Fibroblast of peridontal ligament (primary cell): ENCODE measurements around the gene OR10H1.
"Not testable (repeated sequence)": the region's sequence is repeated elsewhere in the genome, so short reads cannot be mapped to it uniquely, and the experiment has no call there.

Experiments
- DNase-seq: peaks from one replicate; pipeline ENCODE4 v3.0.0-alpha.2; 2010; ENCODE audit errors: extremely low read depth

The OR10H1 gene

GRCh38 chr19:15828611-15829305 lies 13.3 kb upstream of the OR10H1 start:
- not testable (repeated sequence) for DNase-seq

- no peak for DNase-seq
These were observed 12.7 kb upstream of the OR10H1 start for GRCh38 chr19:15828121-15828610.

- DNase-seq: no peak
These were observed 10.3 kb upstream of the OR10H1 start for GRCh38 chr19:15825753-15826152.

GRCh38 chr19:15820646-15821045 lies 5.2 kb upstream of the OR10H1 start:
- no peak for DNase-seq

- no peak for DNase-seq
These were observed 1.5 kb downstream of the OR10H1 start for GRCh38 chr19:15813916-15814315.

GRCh38 chr19:15812060-15812722 lies 3.3 kb downstream of the OR10H1 start:
- DNase-seq: no peak

GRCh38 chr19:15811476-15811875 lies 4.0 kb downstream of the OR10H1 start:
- DNase-seq: no peak

GRCh38 chr19:15810335-15810734 lies 5.1 kb downstream of the OR10H1 start:
- DNase-seq: no peak

- not testable (repeated sequence) for DNase-seq
These were observed 21.2 kb downstream of the OR10H1 start for GRCh38 chr19:15794279-15794678.

GRCh38 chr19:15790096-15790495 lies 25.4 kb downstream of the OR10H1 start:
- DNase-seq: no peak

GRCh38 chr19:15788594-15789270 lies 26.7 kb downstream of the OR10H1 start:
- DNase-seq: no peak

- no peak for DNase-seq
These were observed 27.8 kb downstream of the OR10H1 start, which contains the start of gene OR10H5 for GRCh38 chr19:15787611-15788155. TSS of gene OR10H5 (plus strand) at chr19:15787661. CDS start at chr19:15794049, 6,388 bp downstream.

- DNase-seq: not testable (repeated sequence)
These were observed 32.6 kb downstream of the OR10H1 start for GRCh38 chr19:15782896-15783295.

- DNase-seq: no peak
These were observed 33.3 kb downstream of the OR10H1 start for GRCh38 chr19:15782211-15782610.

GRCh38 chr19:15781661-15782060 lies 33.8 kb downstream of the OR10H1 start:
- DNase-seq: no peak

GRCh38 chr19:15780610-15781418 lies 34.6 kb downstream of the OR10H1 start:
- DNase-seq: no peak

- DNase-seq: peak; percentile 7
These were observed 35.5 kb downstream of the OR10H1 start for GRCh38 chr19:15779756-15780476.

GRCh38 chr19:15776991-15777970 lies 38.2 kb downstream of the OR10H1 start:
- DNase-seq: no peak

- no peak for DNase-seq
These were observed 39.2 kb downstream of the OR10H1 start for GRCh38 chr19:15776264-15776663.

GRCh38 chr19:15775249-15775648 lies 40.2 kb downstream of the OR10H1 start:
- no peak for DNase-seq
